H1 (cell line): ENCODE results near the gene GRIK4. TPM values are rescaled to one million over a fixed set of nuclear protein-coding genes. Genes with fewer than 3 reads are reported as not detected.

Experiments used
- ATF3 ChIP-seq: IDR thresholded peaks from 2 replicates; pipeline ENCODE4 v1.6.1; 2011; ENCODE audit warnings: low read depth, mild to moderate bottlenecking, low read length; ENCODE audit not compliant: insufficient read depth
- BRCA1 ChIP-seq: IDR thresholded peaks from 2 replicates; pipeline ENCODE4 v1.6.1; 2012; ENCODE audit warnings: low read depth, low read length, improper control_type of control experiment
- CTBP2 ChIP-seq: IDR thresholded peaks from 2 replicates; pipeline ENCODE4 v1.7.0; 2011; ENCODE audit warnings: borderline replicate concordance, mild to moderate bottlenecking, moderate library complexity, mixed read lengths, low read length; ENCODE audit not compliant: insufficient read depth, insufficient read length
- POU5F1 ChIP-seq: IDR thresholded peaks from 2 replicates; pipeline ENCODE4 v1.6.1; 2011; ENCODE audit warnings: low read depth, mild to moderate bottlenecking, low read length, moderate library complexity
- SIN3A ChIP-seq, 2 experiments: IDR thresholded peaks in 1 of 2; conservative IDR thresholded peaks in 1 of 2; 2 replicates each; pipeline ENCODE4 v1.6.1; 2011 to 2012; ENCODE audit warnings: low read length in 2 of 2, improper control_type of control experiment in 1 of 2, low read depth in 1 of 2, mild to moderate bottlenecking in 1 of 2
- SP1 ChIP-seq: IDR thresholded peaks from 2 replicates; pipeline ENCODE4 v1.6.1; 2011; ENCODE audit warnings: low read depth, low read length
- polyA plus RNA-seq, 7 experiments: library from polyadenylated mRNA; depleted of rRNA in 3 of 7; stranded (reverse) in 5 of 7; unstranded in 2 of 7; fragments of >200 nt in 5 of 7; fragments of 200-250 nt in 2 of 7; gene quantifications; 1 replicate in 5 of 7; 2 replicates in 1 of 7; 4 replicates in 1 of 7; pipeline versions ENCODE4 v1.2.1 to v1.2.3, GENCODE V29; 2011 to 2013; ENCODE audit warnings: missing spikeins in 2 of 7, mixed read lengths in 2 of 7
- total RNA-seq: library from RNA; stranded (reverse); fragmentation: NEBNext Ultra II Directional; extraction: Animal tissue kit (Norgen Biotek cat#: 25700); gene quantifications from 2 replicates; pipeline ENCODE4 v1.2.1, GENCODE V29; 2021

GRIK4 gene
- total and polyA plus RNA-seq, 2 of the 8 experiments (the other 6 are each of a cell fraction or from before 2014, with no cell fraction given): 1.2 to 2.9 TPM

DNA sequence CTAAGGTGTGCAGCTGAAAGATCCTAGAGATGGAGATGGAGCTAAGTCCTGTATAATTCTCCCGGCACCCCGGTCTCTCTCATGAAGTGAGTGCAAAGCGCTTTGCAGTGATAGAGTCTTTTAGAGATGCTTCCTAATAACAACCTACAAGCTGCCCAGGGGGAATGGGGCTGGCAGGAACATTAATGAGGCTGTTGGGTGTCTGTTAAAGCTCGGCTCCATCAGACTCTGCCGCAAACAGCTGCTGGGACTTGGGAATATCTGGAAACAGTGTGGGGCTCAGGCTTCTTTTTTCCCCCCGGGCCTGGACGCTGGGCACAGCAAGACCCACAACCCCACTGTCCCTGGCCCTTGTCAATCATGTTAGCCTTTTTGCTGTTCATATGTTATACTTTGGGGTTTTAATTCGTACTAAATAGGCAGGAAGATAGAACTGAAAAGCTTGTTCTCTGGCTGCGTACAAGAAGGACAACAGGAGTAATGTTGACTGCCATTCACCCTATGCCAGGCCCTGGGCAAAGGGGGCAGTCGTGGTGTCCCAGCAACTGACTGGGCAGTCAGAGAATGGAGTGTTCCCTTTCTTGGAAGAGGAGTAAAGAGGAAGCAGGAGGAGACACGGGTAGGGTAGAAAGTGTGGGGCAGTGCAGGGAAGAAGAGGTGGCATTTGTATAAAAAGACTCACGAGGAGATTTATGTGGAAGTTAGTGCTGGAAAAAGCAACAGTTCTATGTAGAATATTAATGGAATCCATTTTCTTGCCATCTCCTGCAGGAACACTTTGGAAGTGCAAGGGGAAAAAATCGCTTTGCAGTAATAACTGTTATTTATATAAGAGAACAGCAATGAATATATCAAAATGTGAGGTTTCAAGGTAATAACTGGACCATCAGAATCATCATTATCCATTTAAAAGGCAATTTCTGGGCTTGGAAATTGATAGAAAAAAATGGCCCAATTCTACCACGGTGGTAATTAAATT lies 232.8 kb downstream of the GRIK4 start (continued):
- no peak for TF ChIP-seq SIN3A (conservative IDR thresholded peaks at IDR 0.05 in 1 of 2, IDR thresholded peaks at IDR 0.05 in 1 of 2; ENCODE audit: low read depth in 1 of 2, low read length in 2 of 2)
- TF ChIP-seq SP1: no peak
- no peak for TF ChIP-seq BRCA1
- TF ChIP-seq CTBP2: no peak
- no peak for TF ChIP-seq ATF3
- no peak for TF ChIP-seq POU5F1
